Natural killer cell treated with Interleukin-12 subunit alpha and Interleukin-12 subunit beta and Interleukin-15 and Interleukin-18, amount 100 ng/mL, for 72 hours (primary cell): ENCODE measurements around the gene HAUS5. TPM values are rescaled to one million over a fixed set of nuclear protein-coding genes. Genes with fewer than 3 reads are reported as not detected.
A peak's percentile ranks its signal among the peaks of the same experiment; 100 is the strongest.

Experiments
- ATAC-seq, 2 donors: fragments of 150-1000 bp; cut with Tn5 transposase in 1 of 2; sonication (Bioruptor Pico), chemical (Tn5 transposase) in 1 of 2; 2 replicates each; pipeline ENCODE4 v1.10.0; 2021
- DNase-seq: peaks from one replicate; pipeline ENCODE4 v3.0.0; 2022; ENCODE audit warnings: low spot score
- H3K27ac Mint-ChIP-seq, 2 donors: 1 replicate in 1 of 2; 2 replicates in 1 of 2; pipeline ENCODE4 v1.8.0; 2022; ENCODE audit warnings: mixed read lengths in 2 of 2, mild to moderate bottlenecking in 1 of 2, moderate library complexity in 1 of 2
- H3K27me3 Mint-ChIP-seq, 2 donors: 1 replicate in 1 of 2; 2 replicates in 1 of 2; pipeline ENCODE4 v1.8.0; 2022; ENCODE audit warnings: mixed read lengths in 2 of 2
- H3K36me3 Mint-ChIP-seq: one replicate; pipeline ENCODE4 v1.8.0; 2022; ENCODE audit warnings: mixed read lengths
- H3K4me1 Mint-ChIP-seq, 2 donors: 1 replicate in 1 of 2; 2 replicates in 1 of 2; pipeline ENCODE4 v1.8.0; 2022; ENCODE audit warnings: low read depth in 2 of 2, mixed read lengths in 2 of 2, mild to moderate bottlenecking in 1 of 2
- H3K4me3 Mint-ChIP-seq: one replicate; pipeline ENCODE4 v1.8.0; 2022; ENCODE audit warnings: mixed read lengths
- H3K9me3 Mint-ChIP-seq: 2 replicates; pipeline ENCODE4 v1.8.0; 2022; ENCODE audit warnings: mixed read lengths
- total RNA-seq, 2 donors: library from RNA; stranded (reverse); gene quantifications; one replicate each; pipeline ENCODE4 v1.2.3, GENCODE V29; 2022

The HAUS5 gene
- total RNA-seq, 2 donors from 2014 or later = 29.2 to 55.0 TPM

- Mint-ChIP-seq H3K4me1 (no peaks in the 10 kb centered on the region), H3K4me3 (no peak overlapping the region), H3K9me3 (no peaks in the 10 kb centered on the region), H3K36me3 (no peaks in the 10 kb centered on the region), H3K27ac (no peak overlapping the region), H3K27me3 (no peaks in the 10 kb centered on the region)
- DNase-seq (no peak), ATAC-seq (no peak)
Observed at GRCh38 chr19:35619290-35619923, 6.9 kb downstream of the HAUS5 start.

GRCh38 chr19:35620001-35620400 lies 7.5 kb downstream of the HAUS5 start:
- ATAC-seq (no peak), DNase-seq (no peak)
- Mint-ChIP-seq H3K27me3 (no peaks in the 10 kb centered on the region), H3K27ac (no peak overlapping the region), H3K4me3 (no peak overlapping the region), H3K36me3 (no peaks in the 10 kb centered on the region), H3K4me1 (no peaks in the 10 kb centered on the region), H3K9me3 (no peaks in the 10 kb centered on the region)

- ATAC-seq (no peak), DNase-seq (no peak)
- H3K36me3 Mint-ChIP-seq = no peaks in the 10 kb centered on the region
- H3K4me1 Mint-ChIP-seq = no peaks in the 10 kb centered on the region
- H3K9me3 Mint-ChIP-seq = no peaks in the 10 kb centered on the region
- H3K27ac Mint-ChIP-seq = no peak overlapping the region
- H3K4me3 Mint-ChIP-seq = no peak overlapping the region
- no peaks in the 10 kb centered on the region for H3K27me3 Mint-ChIP-seq
Observed at GRCh38 chr19:35621708-35622107, 9.2 kb downstream of the HAUS5 start.

- H3K36me3 Mint-ChIP-seq = no peaks in the 10 kb centered on the region
- H3K27ac Mint-ChIP-seq = no peak overlapping the region
- no peaks in the 10 kb centered on the region for H3K4me1 Mint-ChIP-seq
- no peak for DNase-seq
- H3K27me3 Mint-ChIP-seq = no peaks in the 10 kb centered on the region
- ATAC-seq = no peak
- no peak overlapping the region for H3K4me3 Mint-ChIP-seq
- no peaks in the 10 kb centered on the region for H3K9me3 Mint-ChIP-seq
Observed at GRCh38 chr19:35622750-35623149, 10.2 kb downstream of the HAUS5 start.

GRCh38 chr19:35623327-35624010 lies 10.9 kb downstream of the HAUS5 start:
- H3K9me3 Mint-ChIP-seq = no peaks in the 10 kb centered on the region
- H3K27ac Mint-ChIP-seq = no peak overlapping the region
- peaks cover 3 to 4% of the 10 kb centered on the region in 2 donors for H3K4me1 Mint-ChIP-seq
- ATAC-seq = no peak
- no peak overlapping the region for H3K4me3 Mint-ChIP-seq
- no peaks in the 10 kb centered on the region for H3K27me3 Mint-ChIP-seq
- H3K36me3 Mint-ChIP-seq = no peaks in the 10 kb centered on the region
- DNase-seq = no peak

- Mint-ChIP-seq H3K4me1 (peaks cover 21 to 26% of the 10 kb centered on the region in 2 donors), H3K4me3 (peak overlapping the region; percentile 96), H3K27me3 (no peaks in the 10 kb centered on the region), H3K27ac (peak overlapping the region; percentile 85 to 98), H3K9me3 (no peaks in the 10 kb centered on the region), H3K36me3 (peaks cover 20% of the 10 kb centered on the region)
- no peak for DNase-seq
- no peak for ATAC-seq
Observed at GRCh38 chr19:35628264-35628564, 15.7 kb downstream of the HAUS5 start.

- no peaks in the 10 kb centered on the region for H3K27me3 Mint-ChIP-seq
- H3K4me3 Mint-ChIP-seq = peak within 1 kb of the TSS; percentile 96
- no peaks in the 10 kb centered on the region for H3K9me3 Mint-ChIP-seq
- ATAC-seq (peak; percentile 100), DNase-seq (peak; percentile 97)
- H3K27ac Mint-ChIP-seq = peak within 1 kb of the TSS; percentile 85 to 98
- peaks cover 24% of the 10 kb centered on the region for H3K36me3 Mint-ChIP-seq
- H3K4me1 Mint-ChIP-seq = peaks cover 21 to 28% of the 10 kb centered on the region in 2 donors
Observed at GRCh38 chr19:35628565-35629331, 16.2 kb downstream of the HAUS5 start, which contains the start of gene RBM42. RBM42 (plus strand) TSS chr19:35629036; CDS start chr19:35629154, 118 bp downstream.

GRCh38 chr19:35629332-35629633 lies 16.7 kb downstream of the HAUS5 start:
- H3K4me3 Mint-ChIP-seq = peak overlapping the region; percentile 96

GRCh38 chr19:35633727-35634440 lies 21.3 kb downstream of the HAUS5 start:
- Mint-ChIP-seq H3K4me1 (peaks cover 12 to 24% of the 10 kb centered on the region in 2 donors), H3K27me3 (no peaks in the 10 kb centered on the region), H3K36me3 (peaks cover 28% of the 10 kb centered on the region), H3K27ac (peak overlapping the region in 1 of 2 donors; percentile 35), H3K4me3 (no peak overlapping the region), H3K9me3 (no peaks in the 10 kb centered on the region)
- no peak for ATAC-seq
- no peak for DNase-seq

More at GRCh38 chr19:35629332-35629633, 16.7 kb downstream of the HAUS5 start:
- ATAC-seq (no peak), DNase-seq (no peak)
- peak overlapping the region; percentile 85 to 98 for H3K27ac Mint-ChIP-seq
- H3K4me1 Mint-ChIP-seq = peaks cover 21 to 28% of the 10 kb centered on the region in 2 donors
- H3K27me3 Mint-ChIP-seq = no peaks in the 10 kb centered on the region
- peaks cover 24% of the 10 kb centered on the region for H3K36me3 Mint-ChIP-seq
- no peaks in the 10 kb centered on the region for H3K9me3 Mint-ChIP-seq

GRCh38 chr19:35636651-35637050 lies 24.1 kb downstream of the HAUS5 start:
- H3K27ac Mint-ChIP-seq = no peak overlapping the region
- H3K4me1 Mint-ChIP-seq = peaks cover 11 to 20% of the 10 kb centered on the region in 2 donors
- H3K9me3 Mint-ChIP-seq = no peaks in the 10 kb centered on the region
- no peaks in the 10 kb centered on the region for H3K27me3 Mint-ChIP-seq
- H3K36me3 Mint-ChIP-seq = peaks cover 15% of the 10 kb centered on the region
- DNase-seq = peak; percentile 8
- ATAC-seq = peak in 1 of 2 donors; percentile 37
- H3K4me3 Mint-ChIP-seq = no peak overlapping the region

- peaks cover 11 to 16% of the 10 kb centered on the region in 2 donors for H3K4me1 Mint-ChIP-seq
- no peak overlapping the region for H3K4me3 Mint-ChIP-seq
- ATAC-seq (no peak), DNase-seq (peak; percentile 52)
- no peaks in the 10 kb centered on the region for H3K27me3 Mint-ChIP-seq
- no peak overlapping the region for H3K27ac Mint-ChIP-seq
- no peaks in the 10 kb centered on the region for H3K9me3 Mint-ChIP-seq
- H3K36me3 Mint-ChIP-seq = peaks cover 11% of the 10 kb centered on the region
Observed at GRCh38 chr19:35637165-35637564, 24.6 kb downstream of the HAUS5 start.

- Mint-ChIP-seq H3K27ac (peak overlapping the region in 1 of 2 donors; percentile 10), H3K4me3 (no peak overlapping the region), H3K36me3 (peaks cover 5% of the 10 kb centered on the region), H3K9me3 (no peaks in the 10 kb centered on the region), H3K4me1 (peaks cover 6 to 14% of the 10 kb centered on the region in 2 donors), H3K27me3 (no peaks in the 10 kb centered on the region)
- DNase-seq = no peak
- ATAC-seq = no peak
Observed at GRCh38 chr19:35639321-35639639, 26.7 kb downstream of the HAUS5 start.

GRCh38 chr19:35639863-35640262 lies 27.3 kb downstream of the HAUS5 start:
- peak overlapping the region in 1 of 2 donors; percentile 10 for H3K27ac Mint-ChIP-seq
- ATAC-seq = no peak
- H3K4me3 Mint-ChIP-seq = no peak overlapping the region

More at GRCh38 chr19:35639863-35640262, 27.3 kb downstream of the HAUS5 start:
- Mint-ChIP-seq H3K36me3 (peaks cover 5% of the 10 kb centered on the region), H3K4me1 (peaks cover 10 to 20% of the 10 kb centered on the region in 2 donors), H3K27me3 (no peaks in the 10 kb centered on the region), H3K9me3 (no peaks in the 10 kb centered on the region)
- DNase-seq = no peak
